ENCODE data around the gene GIT2.

Gene GIT2

GRCh38 chr12:109968801-109969200, 27.4 kb downstream of the GIT2 start:
- no peak overlapping the region for H3K4me3 Mint-ChIP-seq
- H3K36me3 Mint-ChIP-seq (ENCODE audit: low read depth) = peaks cover 54% of the 10 kb centered on the region
- peaks cover 29% of the 10 kb centered on the region for H3K4me1 Mint-ChIP-seq (ENCODE audit: low read depth)
- no peaks in the 10 kb centered on the region for H3K9me3 Mint-ChIP-seq
- no peak overlapping the region for H3K27ac Mint-ChIP-seq
- H3K27me3 Mint-ChIP-seq (ENCODE audit: low read depth) = no peaks in the 10 kb centered on the region

GRCh38 chr12:109968032-109968420, 28.1 kb downstream of the GIT2 start:
- H3K9me3 Mint-ChIP-seq = no peaks in the 10 kb centered on the region
- no peak overlapping the region for H3K4me3 Mint-ChIP-seq
- H3K27me3 Mint-ChIP-seq (ENCODE audit: low read depth) = no peaks in the 10 kb centered on the region
- H3K4me1 Mint-ChIP-seq (ENCODE audit: low read depth) = peaks cover 30% of the 10 kb centered on the region
- peaks cover 56% of the 10 kb centered on the region for H3K36me3 Mint-ChIP-seq (ENCODE audit: low read depth)
- H3K27ac Mint-ChIP-seq = peak overlapping the region; percentile 83

GRCh38 chr12:109967383-109968031, 28.7 kb downstream of the GIT2 start:
- H3K27ac Mint-ChIP-seq = peak overlapping the region; percentile 83
- H3K27me3 Mint-ChIP-seq (ENCODE audit: low read depth) = no peaks in the 10 kb centered on the region
- peaks cover 59% of the 10 kb centered on the region for H3K36me3 Mint-ChIP-seq (ENCODE audit: low read depth)
- peaks cover 30% of the 10 kb centered on the region for H3K4me1 Mint-ChIP-seq (ENCODE audit: low read depth)
- H3K9me3 Mint-ChIP-seq = no peaks in the 10 kb centered on the region
- H3K4me3 Mint-ChIP-seq = peak overlapping the region; percentile 20

GRCh38 chr12:109966546-109966945, 29.6 kb downstream of the GIT2 start:
- no peak overlapping the region for H3K27ac Mint-ChIP-seq
- peaks cover 57% of the 10 kb centered on the region for H3K36me3 Mint-ChIP-seq (ENCODE audit: low read depth)
- no peaks in the 10 kb centered on the region for H3K27me3 Mint-ChIP-seq (ENCODE audit: low read depth)
- H3K4me1 Mint-ChIP-seq (ENCODE audit: low read depth) = peaks cover 26% of the 10 kb centered on the region
- H3K4me3 Mint-ChIP-seq = no peak overlapping the region
- H3K9me3 Mint-ChIP-seq = no peaks in the 10 kb centered on the region

- H3K36me3 Mint-ChIP-seq (ENCODE audit: low read depth) = peaks cover 62% of the 10 kb centered on the region
- peaks cover 24% of the 10 kb centered on the region for H3K4me1 Mint-ChIP-seq (ENCODE audit: low read depth)
- H3K4me3 Mint-ChIP-seq = no peak overlapping the region
- no peaks in the 10 kb centered on the region for H3K27me3 Mint-ChIP-seq (ENCODE audit: low read depth)
- H3K27ac Mint-ChIP-seq = peak overlapping the region; percentile 69
- no peaks in the 10 kb centered on the region for H3K9me3 Mint-ChIP-seq
These were observed 32.3 kb downstream of the GIT2 start for GRCh38 chr12:109963743-109964429.

GRCh38 chr12:109963330-109963729, 32.8 kb downstream of the GIT2 start:
- H3K9me3 Mint-ChIP-seq = no peaks in the 10 kb centered on the region
- H3K4me3 Mint-ChIP-seq = no peak overlapping the region
- no peaks in the 10 kb centered on the region for H3K27me3 Mint-ChIP-seq (ENCODE audit: low read depth)
- peaks cover 67% of the 10 kb centered on the region for H3K36me3 Mint-ChIP-seq (ENCODE audit: low read depth)
- H3K4me1 Mint-ChIP-seq (ENCODE audit: low read depth) = peaks cover 24% of the 10 kb centered on the region
- peak overlapping the region; percentile 69 for H3K27ac Mint-ChIP-seq

GRCh38 chr12:109962398-109962797, 33.8 kb downstream of the GIT2 start:
- Mint-ChIP-seq H3K4me1 (ENCODE audit: low read depth) (peaks cover 16% of the 10 kb centered on the region), H3K27me3 (ENCODE audit: low read depth) (no peaks in the 10 kb centered on the region), H3K4me3 (no peak overlapping the region), H3K36me3 (ENCODE audit: low read depth) (peaks cover 62% of the 10 kb centered on the region), H3K27ac (peak overlapping the region; percentile 31), H3K9me3 (no peaks in the 10 kb centered on the region)

- Mint-ChIP-seq H3K27me3 (ENCODE audit: low read depth) (no peaks in the 10 kb centered on the region), H3K4me1 (ENCODE audit: low read depth) (peaks cover 13% of the 10 kb centered on the region), H3K36me3 (ENCODE audit: low read depth) (peaks cover 64% of the 10 kb centered on the region), H3K9me3 (no peaks in the 10 kb centered on the region), H3K27ac (no peak overlapping the region), H3K4me3 (no peak overlapping the region)
These were observed 34.6 kb downstream of the GIT2 start for GRCh38 chr12:109961612-109962011.

GRCh38 chr12:109961201-109961600, 35.0 kb downstream of the GIT2 start:
- Mint-ChIP-seq H3K4me3 (no peak overlapping the region), H3K27me3 (ENCODE audit: low read depth) (no peaks in the 10 kb centered on the region), H3K27ac (no peak overlapping the region), H3K9me3 (no peaks in the 10 kb centered on the region), H3K4me1 (ENCODE audit: low read depth) (peaks cover 11% of the 10 kb centered on the region), H3K36me3 (ENCODE audit: low read depth) (peaks cover 64% of the 10 kb centered on the region)

GRCh38 chr12:109959411-109960093, 36.6 kb downstream of the GIT2 start:
- Mint-ChIP-seq H3K4me1 (ENCODE audit: low read depth) (peaks cover 9% of the 10 kb centered on the region), H3K27ac (no peak overlapping the region), H3K36me3 (ENCODE audit: low read depth) (peaks cover 52% of the 10 kb centered on the region)

GRCh38 chr12:109958374-109958773, 37.8 kb downstream of the GIT2 start:
- Mint-ChIP-seq H3K36me3 (ENCODE audit: low read depth) (peaks cover 50% of the 10 kb centered on the region), H3K27me3 (ENCODE audit: low read depth) (no peaks in the 10 kb centered on the region)

More at GRCh38 chr12:109959411-109960093, 36.6 kb downstream of the GIT2 start:
- no peaks in the 10 kb centered on the region for H3K9me3 Mint-ChIP-seq
- H3K27me3 Mint-ChIP-seq (ENCODE audit: low read depth) = no peaks in the 10 kb centered on the region
- H3K4me3 Mint-ChIP-seq = no peak overlapping the region

GRCh38 chr12:109953656-109954055, 42.5 kb downstream of the GIT2 start:
- peaks cover 55% of the 10 kb centered on the region for H3K36me3 Mint-ChIP-seq (ENCODE audit: low read depth)
- no peak overlapping the region for H3K27ac Mint-ChIP-seq
- H3K27me3 Mint-ChIP-seq (ENCODE audit: low read depth) = no peaks in the 10 kb centered on the region
- no peaks in the 10 kb centered on the region for H3K9me3 Mint-ChIP-seq
- H3K4me3 Mint-ChIP-seq = no peak overlapping the region
- H3K4me1 Mint-ChIP-seq (ENCODE audit: low read depth) = peaks cover 20% of the 10 kb centered on the region

More at GRCh38 chr12:109958374-109958773, 37.8 kb downstream of the GIT2 start:
- peaks cover 6% of the 10 kb centered on the region for H3K4me1 Mint-ChIP-seq (ENCODE audit: low read depth)
- H3K27ac Mint-ChIP-seq = no peak overlapping the region
- H3K9me3 Mint-ChIP-seq = no peaks in the 10 kb centered on the region
- no peak overlapping the region for H3K4me3 Mint-ChIP-seq

GRCh38 chr12:109952873-109953272, 43.3 kb downstream of the GIT2 start:
- H3K9me3 Mint-ChIP-seq = no peaks in the 10 kb centered on the region
- H3K4me1 Mint-ChIP-seq (ENCODE audit: low read depth) = peaks cover 26% of the 10 kb centered on the region
- no peaks in the 10 kb centered on the region for H3K27me3 Mint-ChIP-seq (ENCODE audit: low read depth)
- peaks cover 57% of the 10 kb centered on the region for H3K36me3 Mint-ChIP-seq (ENCODE audit: low read depth)
- H3K27ac Mint-ChIP-seq = no peak overlapping the region
- H3K4me3 Mint-ChIP-seq = no peak overlapping the region

GRCh38 chr12:109952160-109952858, 43.9 kb downstream of the GIT2 start:
- Mint-ChIP-seq H3K9me3 (no peaks in the 10 kb centered on the region), H3K36me3 (ENCODE audit: low read depth) (peaks cover 58% of the 10 kb centered on the region)

More at GRCh38 chr12:109952160-109952858, 43.9 kb downstream of the GIT2 start:
- Mint-ChIP-seq H3K4me1 (ENCODE audit: low read depth) (peaks cover 32% of the 10 kb centered on the region), H3K4me3 (no peak overlapping the region), H3K27ac (peak overlapping the region; percentile 39), H3K27me3 (ENCODE audit: low read depth) (no peaks in the 10 kb centered on the region)

Measured in T-helper 1 cell treated with Interleukin-12 subunit alpha and Interleukin-12 subunit beta and Interleukin-4 antibody, amounts not matched to agents 30 μg/mL and 1 μg/mL, for 36 hours (primary cell).